GM23338 (cell line): ENCODE data around the gene MAP2K3. TPM values are rescaled to one million over a fixed set of nuclear protein-coding genes. Genes with fewer than 3 reads are reported as not detected.

Experiments
- ATAC-seq: fragments of 200-7000 bp; cut with Tn5 transposase; 3 replicates; pipeline ENCODE4 v1.9.1; 2020
- DNase-seq: peaks from one replicate; pipeline ENCODE4 v3.0.0-alpha.2; 2015; ENCODE audit warnings: low spot score
- H2AFZ ChIP-seq: fragments of 200-600 bp; sonication (generic); 2 replicates; pipeline ENCODE4 v1.8.0; 2016; ENCODE audit warnings: antibody characterized with exemption, mild to moderate bottlenecking, moderate library complexity
- H3F3A ChIP-seq: fragments of 200-600 bp; sonication (generic); replicated peaks from 2 replicates; pipeline ENCODE4 v1.8.0; 2017; ENCODE audit warnings: antibody characterized with exemption, mixed run types, low read depth
- H3K27ac ChIP-seq: fragments of 200-600 bp; sonication (generic); 2 replicates; pipeline ENCODE4 v1.6.1; 2016; ENCODE audit warnings: low read depth
- H3K27me3 ChIP-seq: fragments of 200-600 bp; sonication (generic); 2 replicates; pipeline ENCODE4 v1.8.0; 2016; ENCODE audit warnings: mild to moderate bottlenecking, mixed run types, moderate library complexity; ENCODE audit not compliant: insufficient read depth
- H3K36me3 ChIP-seq: fragments of 200-600 bp; sonication (generic); 2 replicates; pipeline ENCODE4 v1.8.0; 2016; ENCODE audit warnings: mild to moderate bottlenecking; ENCODE audit not compliant: insufficient read depth
- H3K4me1 ChIP-seq: fragments of 200-600 bp; sonication (generic); 2 replicates; pipeline ENCODE4 v1.8.0; 2016; ENCODE audit warnings: mild to moderate bottlenecking, moderate library complexity; ENCODE audit not compliant: insufficient read depth
- H3K4me2 ChIP-seq: fragments of 200-600 bp; sonication (generic); 2 replicates; pipeline ENCODE4 v1.7.1; 2017; ENCODE audit warnings: mixed run types
- H3K4me3 ChIP-seq: fragments of 200-600 bp; sonication (generic); 2 replicates; pipeline ENCODE4 v1.6.1; 2016; ENCODE audit warnings: mixed run types
- H3K79me2 ChIP-seq: fragments of 200-600 bp; sonication (generic); replicated peaks from 2 replicates; pipeline ENCODE4 v1.8.0; 2017; ENCODE audit warnings: mild to moderate bottlenecking; ENCODE audit not compliant: insufficient read depth
- H3K9me2 ChIP-seq: fragments of 200-600 bp; sonication (generic); 2 replicates; pipeline ENCODE4 v1.8.0; 2017; ENCODE audit not compliant: insufficient read depth
- H4K20me1 ChIP-seq: fragments of 200-600 bp; sonication (generic); replicated peaks from 2 replicates; pipeline ENCODE4 v1.8.0; 2017; ENCODE audit warnings: mild to moderate bottlenecking; ENCODE audit not compliant: insufficient read depth
- H3K27ac Mint-ChIP-seq: 2 replicates; pipeline ENCODE4 v1.8.0; 2020; ENCODE audit warnings: inconsistent platforms, mild to moderate bottlenecking, moderate library complexity, mixed read lengths
- H3K27me3 Mint-ChIP-seq: 3 replicates; pipeline ENCODE4 v1.8.0; 2022; ENCODE audit warnings: low read depth, mild to moderate bottlenecking, moderate library complexity, mixed read lengths, inconsistent platforms; ENCODE audit not compliant: insufficient read depth, poor library complexity
- H3K36me3 Mint-ChIP-seq: 3 replicates; pipeline ENCODE4 v1.8.0; 2021; ENCODE audit warnings: low read depth, mild to moderate bottlenecking, inconsistent platforms, moderate library complexity, mixed read lengths
- H3K4me1 Mint-ChIP-seq: 3 replicates; pipeline ENCODE4 v1.8.0; 2020; ENCODE audit warnings: mild to moderate bottlenecking, inconsistent platforms, mixed read lengths
- H3K4me3 Mint-ChIP-seq: 3 replicates; pipeline ENCODE4 v1.8.0; 2021; ENCODE audit warnings: moderate library complexity, mild to moderate bottlenecking, inconsistent platforms, mixed read lengths
- H3K9me3 Mint-ChIP-seq: 3 replicates; pipeline ENCODE4 v1.8.0; 2020; ENCODE audit warnings: moderate library complexity, mild to moderate bottlenecking, inconsistent platforms, mixed read lengths
- EZH2 ChIP-seq: fragments of 200-600 bp; sonication (generic); IDR thresholded peaks from one replicate; pipeline ENCODE4 v1.8.0; 2017; ENCODE audit warnings: antibody characterized with exemption, mild to moderate bottlenecking, low read depth; ENCODE audit not compliant: unreplicated experiment
- POLR2AphosphoS5 ChIP-seq: IDR thresholded peaks from 2 replicates; pipeline ENCODE4 v1.6.1; 2016; ENCODE audit warnings: antibody characterized with exemption, low read depth
- STAT1 ChIP-seq: IDR thresholded peaks from one replicate; pipeline ENCODE4 v1.6.1; 2016; ENCODE audit warnings: antibody characterized with exemption; ENCODE audit not compliant: unreplicated experiment
- ZNF462 ChIP-seq: fragments of 250-450 bp; sonication (Bioruptor Pico); IDR thresholded peaks from 2 replicates; pipeline ENCODE4 v1.5.0; 2020; ENCODE audit warnings: mild to moderate bottlenecking, moderate library complexity
- polyA plus RNA-seq: library from polyadenylated mRNA; unstranded; fragments of >200 nt; fragmentation: Nextera tagmentation; extraction: Ambion mirVana; gene quantifications from 2 replicates; pipeline ENCODE4 v1.2.1, GENCODE V29; 2016
- total RNA-seq: library from RNA; depleted of rRNA; stranded (reverse); fragments of >200 nt; shearing (Covaris generic); gene quantifications from 2 replicates; pipeline ENCODE4 v1.2.3, GENCODE V29; 2014

The MAP2K3 gene
- total and polyA plus RNA-seq, 2 experiments from 2014 or later, result 28.5 to 31.7 TPM

DNA sequence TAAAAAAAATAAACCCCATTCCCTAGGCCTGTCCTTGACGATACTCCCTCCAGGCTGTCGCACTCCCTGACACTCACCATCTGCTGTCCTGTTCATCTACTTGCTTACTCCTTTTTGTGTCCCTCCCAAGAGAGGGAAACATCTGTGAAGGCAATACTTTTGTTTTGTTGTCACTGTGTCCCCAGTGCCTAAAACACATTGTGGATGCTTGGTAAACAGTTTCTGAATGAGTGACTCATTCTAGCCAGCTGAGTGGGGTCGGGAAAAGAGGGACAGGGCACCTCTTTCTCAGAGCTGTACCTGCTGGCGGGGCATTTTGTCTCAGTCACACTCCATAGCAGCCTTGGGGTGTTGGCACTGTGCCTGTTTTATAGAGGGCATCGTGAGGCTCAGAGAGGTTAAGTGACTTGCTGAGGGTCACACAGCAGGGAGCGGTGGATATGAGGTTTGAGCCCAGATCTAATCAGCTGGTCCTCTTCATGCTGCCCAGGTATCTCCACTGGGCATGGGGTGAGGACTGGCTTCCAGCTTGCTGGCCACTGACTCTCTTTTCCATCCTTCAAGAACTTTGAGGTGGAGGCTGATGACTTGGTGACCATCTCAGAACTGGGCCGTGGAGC, 15.6 kb downstream of the MAP2K3 start:
- Mint-ChIP-seq H3K4me3 (no peak overlapping the region), H3K9me3 (peaks cover 84% of the 10 kb centered on the region), H3K27me3 (peaks cover 27% of the 10 kb centered on the region), H3K4me1 (peaks cover 3% of the 10 kb centered on the region; the same call in 1 of the 3 replicates), H3K27ac (no peak overlapping the region), H3K36me3 (peaks cover 38% of the 10 kb centered on the region)
- no peaks in the 10 kb centered on the region for H3K27me3 ChIP-seq
- DNase-seq, result no peak
- H3K4me3 ChIP-seq, result no peak overlapping the region
- no peak for TF ChIP-seq STAT1
- no peak for TF ChIP-seq EZH2
- TF ChIP-seq POLR2AphosphoS5, result no peak
- no peak for TF ChIP-seq ZNF462 (CRISPR knock-in tag)
- no peaks in the 10 kb centered on the region for H3K4me1 ChIP-seq
- no peaks in the 10 kb centered on the region for H3F3A ChIP-seq
- H3K79me2 ChIP-seq, result no peaks in the 10 kb centered on the region
- no peak overlapping the region for H2AFZ ChIP-seq
- peaks cover 2% of the 10 kb centered on the region; the same call in 1 of the 2 replicates for H4K20me1 ChIP-seq
- H3K27ac ChIP-seq, result no peak overlapping the region
- no peak for ATAC-seq
- no peak overlapping the region for H3K4me2 ChIP-seq
- 0 out of 2 replicates have a peak, but pooled peaks cover 4% of the 10 kb centered on the region for H3K36me3 ChIP-seq
- H3K9me2 ChIP-seq, result no peaks in the 10 kb centered on the region
